SIG-M5 treated with dmso at 0.1 percent for 504 hours (cell line): Measurements from ENCODE around the gene KIAA0513.

Source experiments
- DNase-seq: peaks from one replicate; lab custom pipeline; 2025; ENCODE audit not compliant: unreplicated experiment; lab: John Stamatoyannopoulos, UW

The KIAA0513 gene, protein sequence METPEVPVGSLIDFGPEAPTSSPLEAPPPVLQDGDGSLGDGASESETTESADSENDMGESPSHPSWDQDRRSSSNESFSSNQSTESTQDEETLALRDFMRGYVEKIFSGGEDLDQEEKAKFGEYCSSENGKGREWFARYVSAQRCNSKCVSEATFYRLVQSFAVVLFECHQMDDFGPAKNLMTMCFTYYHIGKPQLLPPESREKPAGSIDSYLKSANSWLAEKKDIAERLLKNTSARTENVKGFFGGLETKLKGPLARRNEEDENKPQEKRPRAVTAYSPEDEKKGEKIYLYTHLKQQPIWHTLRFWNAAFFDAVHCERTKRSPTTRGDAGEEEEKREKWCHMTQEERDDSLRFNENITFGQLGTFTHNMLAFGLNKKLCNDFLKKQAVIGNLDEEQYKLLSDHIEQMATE

DNA sequence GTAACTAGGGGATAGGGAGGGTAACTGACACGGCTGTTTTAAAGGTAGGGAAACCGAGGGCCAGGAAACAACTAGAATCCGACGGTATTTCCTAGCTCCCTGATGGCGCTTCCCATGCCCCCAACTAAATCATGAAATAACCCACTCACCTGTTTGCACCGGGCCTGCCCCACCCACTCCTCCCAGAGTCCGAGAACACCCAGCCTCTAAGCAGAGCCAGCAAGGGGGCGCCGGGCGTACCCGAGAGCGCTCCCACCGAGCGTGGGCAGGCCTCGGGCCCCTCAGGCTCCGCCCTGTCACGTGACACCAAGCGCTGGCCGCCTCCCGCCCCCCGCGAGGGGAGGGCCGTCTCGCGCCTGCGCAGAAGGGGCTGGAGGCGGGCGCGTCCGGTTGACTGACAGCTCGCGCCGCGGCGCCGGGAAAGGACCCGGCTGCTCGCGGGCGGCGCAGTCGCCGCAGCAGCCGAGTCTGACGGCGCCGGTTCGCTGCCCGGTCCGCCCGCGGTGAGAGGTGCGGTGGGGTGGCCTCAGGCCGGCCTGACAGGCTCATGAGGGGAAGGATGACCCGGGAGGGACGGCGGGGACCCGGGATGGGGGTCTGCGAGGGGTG is at the start of gene KIAA0513:
TSS of gene KIAA0513 (plus strand) at position 447 of the 609 bp plus-strand sequence. CDS start 39,277 bp downstream, outside the sequence.
- peak; percentile 77 for DNase-seq

DNA sequence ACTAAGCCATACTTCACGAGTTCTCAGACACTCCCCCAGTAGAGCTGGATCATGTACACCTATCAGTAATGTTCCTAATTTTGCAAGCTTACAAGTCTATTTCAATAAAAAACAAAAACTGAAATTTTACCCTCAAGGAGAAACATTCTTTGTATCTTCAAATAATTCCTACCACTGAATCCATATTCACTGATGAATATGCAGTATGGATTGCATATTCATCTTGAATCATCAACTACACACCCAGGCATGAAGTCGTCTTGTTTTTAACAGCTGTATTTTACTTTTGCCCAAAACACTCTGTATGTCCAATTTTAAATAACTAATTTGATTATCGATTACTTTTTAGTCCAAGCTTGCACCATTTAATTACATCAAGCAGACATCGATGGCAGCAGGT is 48.1 kb upstream of the KIAA0513 start:
- DNase-seq: no peak

DNA sequence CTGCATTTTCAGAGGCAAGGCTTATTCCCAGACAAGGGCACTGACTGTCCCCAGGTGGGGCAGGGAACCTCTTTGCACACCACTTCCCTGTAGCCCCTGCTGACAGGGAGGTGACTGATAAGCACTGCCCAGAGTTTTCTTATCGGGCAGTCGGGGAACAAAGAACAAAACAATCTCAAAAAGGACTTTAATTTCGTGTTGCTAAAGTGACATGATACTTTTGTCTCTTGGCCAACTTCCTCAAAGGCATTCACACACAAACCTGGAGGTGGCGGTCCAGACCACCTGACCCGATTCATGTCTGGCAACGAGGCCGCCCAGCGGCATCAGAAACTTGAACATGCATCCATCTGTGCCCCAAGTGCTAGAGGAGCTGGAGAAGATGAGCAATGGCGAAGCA is 45.2 kb upstream of the KIAA0513 start:
- DNase-seq: no peak

DNA sequence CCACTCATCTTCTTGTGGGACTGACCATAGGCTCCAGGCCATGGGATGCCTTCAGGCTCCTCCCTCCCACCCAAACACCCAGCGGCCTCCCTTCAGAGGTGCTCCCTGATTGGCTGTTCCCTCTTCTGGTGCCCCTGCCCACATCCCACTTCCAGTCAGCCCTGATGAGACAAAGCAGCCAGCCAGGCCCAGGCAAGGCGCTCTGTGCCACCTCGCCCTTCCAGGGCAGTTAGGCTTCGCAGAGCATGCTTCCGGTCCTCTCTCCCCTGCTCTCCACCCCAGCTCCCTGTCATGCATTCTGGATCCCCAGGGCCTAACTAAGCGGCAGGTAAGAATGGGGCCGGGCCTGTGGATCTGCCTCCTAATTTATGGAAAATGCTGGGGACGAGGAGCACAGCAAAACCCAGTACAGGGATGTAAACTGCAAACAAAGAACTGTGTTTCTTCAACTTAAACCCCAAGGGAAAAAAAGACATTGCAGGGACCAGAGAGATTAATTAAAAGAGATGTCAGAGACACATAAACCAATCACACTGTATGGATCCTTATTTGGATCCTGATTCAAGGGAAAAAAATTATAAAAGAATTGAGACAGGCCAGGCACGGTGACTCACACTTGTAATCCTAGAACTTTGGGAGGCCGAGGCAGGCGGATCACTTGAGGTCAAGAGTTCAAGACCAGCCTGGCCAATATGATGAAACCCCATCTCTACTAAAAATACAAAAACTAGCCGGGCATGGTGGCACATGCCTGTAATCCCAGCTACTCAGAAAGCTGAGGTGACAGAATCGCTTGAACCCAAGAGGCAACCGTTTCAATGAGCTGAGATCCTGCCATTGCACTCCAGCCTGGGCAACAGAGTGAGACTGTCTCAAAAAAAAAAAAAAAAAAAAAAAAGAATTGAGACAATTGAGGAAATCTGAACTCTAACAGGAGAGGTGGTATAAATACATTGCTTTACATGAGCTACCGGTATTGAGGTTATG is 42.2 kb upstream of the KIAA0513 start:
- no peak for DNase-seq

DNA sequence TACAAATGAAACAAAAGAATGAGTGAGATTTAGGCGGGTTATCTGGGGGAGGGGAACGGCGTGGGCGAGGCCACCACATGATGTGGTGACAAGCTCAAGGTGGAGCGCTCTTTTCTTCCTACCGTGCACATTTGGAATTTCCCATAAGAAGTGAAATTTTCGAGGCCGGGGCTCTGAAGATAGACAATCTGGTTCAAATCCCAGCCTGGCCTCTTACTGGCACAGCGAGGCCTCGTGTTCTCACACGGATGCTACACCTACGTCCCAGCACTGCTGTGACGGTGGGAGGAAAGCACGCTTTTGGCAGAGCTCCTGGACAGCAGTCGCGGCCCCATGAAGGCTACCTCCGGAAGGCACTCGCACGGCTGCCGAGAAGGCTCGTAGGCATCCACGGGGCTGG is 41.5 kb upstream of the KIAA0513 start:
- DNase-seq: no peak

DNA sequence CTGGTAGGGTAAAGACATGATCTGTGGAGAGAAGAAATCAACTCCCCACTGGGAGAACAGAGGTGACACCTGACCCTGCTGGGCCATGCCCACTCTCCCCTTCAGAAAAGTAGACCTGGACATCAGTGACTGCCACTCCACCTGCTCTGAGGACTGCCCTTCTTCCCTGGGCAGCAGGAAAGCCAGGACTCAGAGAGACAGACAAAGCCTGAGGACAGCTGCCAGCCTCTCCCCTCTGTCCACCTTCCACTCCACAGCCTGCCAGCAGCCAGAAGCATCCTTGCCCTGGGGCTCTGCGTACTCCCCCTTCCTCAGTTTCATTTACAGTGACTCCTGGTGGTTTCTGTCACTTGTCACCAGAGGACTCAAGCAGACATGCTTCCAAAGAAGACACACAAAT is 40.7 kb upstream of the KIAA0513 start:
- no peak for DNase-seq

DNA sequence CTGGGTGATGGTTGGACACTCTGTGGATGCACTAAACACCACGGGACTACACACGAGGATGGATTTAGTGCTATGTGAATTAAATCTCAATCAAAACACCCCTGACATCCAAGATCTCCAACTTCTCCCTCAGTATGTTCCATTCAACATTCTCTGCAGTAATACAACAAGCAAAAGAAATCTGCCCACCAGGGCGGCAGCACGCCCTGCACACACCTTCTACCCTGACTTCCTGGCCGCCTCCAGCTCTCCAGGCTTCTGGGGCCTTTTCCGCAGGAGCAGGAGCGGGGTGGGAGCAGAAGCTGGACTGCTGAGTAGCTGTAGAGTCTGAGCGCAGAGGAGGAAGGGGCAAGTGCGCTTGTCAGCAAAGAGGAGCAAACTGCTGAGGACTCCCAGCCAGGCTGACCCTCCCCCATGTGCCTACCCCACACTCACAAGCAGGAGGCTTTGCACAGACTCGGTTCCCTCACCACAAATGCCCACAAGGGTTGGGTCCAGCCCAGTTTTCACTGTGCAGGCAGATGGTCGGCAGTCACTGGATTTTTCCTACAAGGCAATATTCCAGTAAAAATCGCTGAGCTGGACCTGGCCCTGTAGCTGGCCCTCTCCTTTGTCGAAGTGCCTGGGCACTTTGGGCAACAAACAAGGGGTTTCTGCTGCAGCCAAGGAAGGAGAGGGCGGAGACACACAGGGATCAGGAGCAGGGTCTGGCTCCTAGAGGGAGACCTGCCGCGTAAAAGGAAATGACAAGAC is 39.1 kb upstream of the KIAA0513 start:
- no peak for DNase-seq

DNA sequence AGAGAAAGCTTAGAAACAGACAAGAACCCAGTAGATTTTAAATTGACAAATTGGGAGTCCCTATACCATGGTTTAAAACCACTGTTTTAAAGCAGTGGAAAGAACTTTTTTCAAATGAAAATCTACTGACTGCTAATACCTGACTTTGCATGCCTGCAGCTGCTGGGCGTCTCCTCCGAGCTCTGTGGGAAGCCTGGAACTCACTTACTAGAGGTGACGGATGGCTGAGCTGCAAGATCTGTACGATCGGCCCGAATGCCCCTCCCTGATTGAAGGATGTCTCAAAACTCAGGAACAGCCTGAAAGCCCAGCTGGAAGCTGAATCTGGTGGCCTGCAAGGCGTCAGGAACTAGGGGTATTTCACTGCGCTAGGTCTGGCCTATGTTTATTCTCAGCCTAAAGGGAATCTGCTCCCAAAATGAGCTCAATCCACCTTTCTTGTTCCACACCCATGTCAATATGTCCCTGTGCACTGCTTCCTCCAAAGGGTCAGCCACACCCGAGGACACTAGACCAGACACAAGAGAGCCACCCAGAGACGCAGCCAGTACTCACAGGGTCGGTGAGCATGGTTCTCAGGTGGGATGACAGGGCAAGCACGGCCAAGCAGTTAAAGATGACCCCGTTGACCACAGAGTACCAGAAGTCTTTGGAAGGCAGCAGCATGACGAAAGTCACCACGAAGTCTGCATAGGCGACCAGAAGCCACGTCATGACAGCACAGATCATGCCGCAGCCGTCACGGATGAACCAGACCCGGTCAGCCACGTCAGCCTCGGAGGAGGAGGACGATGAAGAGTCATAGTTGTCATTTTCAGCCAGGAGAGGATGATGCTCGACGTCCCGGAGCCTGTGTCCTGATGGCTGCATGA is 37.6 kb upstream of the KIAA0513 start:
- no peak for DNase-seq

DNA sequence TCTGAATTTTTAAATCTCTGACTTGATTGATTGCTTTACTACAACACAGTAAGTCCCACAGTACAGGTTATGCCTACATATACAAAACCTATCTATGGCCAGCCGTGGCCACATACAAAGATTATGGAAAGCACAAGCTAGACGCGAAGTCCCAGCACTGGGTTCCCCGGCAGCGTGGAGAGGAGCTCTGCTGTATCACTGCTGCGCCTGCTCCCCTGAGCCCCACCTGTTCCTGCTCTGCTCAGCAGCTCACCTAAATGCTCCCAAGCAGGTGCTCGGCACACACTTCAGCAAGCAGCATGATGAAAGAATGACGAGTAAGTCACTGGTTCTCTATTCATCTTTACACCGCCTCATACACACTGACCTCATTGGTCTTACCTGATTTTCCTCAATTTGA is 36.8 kb upstream of the KIAA0513 start:
- DNase-seq: no peak

DNA sequence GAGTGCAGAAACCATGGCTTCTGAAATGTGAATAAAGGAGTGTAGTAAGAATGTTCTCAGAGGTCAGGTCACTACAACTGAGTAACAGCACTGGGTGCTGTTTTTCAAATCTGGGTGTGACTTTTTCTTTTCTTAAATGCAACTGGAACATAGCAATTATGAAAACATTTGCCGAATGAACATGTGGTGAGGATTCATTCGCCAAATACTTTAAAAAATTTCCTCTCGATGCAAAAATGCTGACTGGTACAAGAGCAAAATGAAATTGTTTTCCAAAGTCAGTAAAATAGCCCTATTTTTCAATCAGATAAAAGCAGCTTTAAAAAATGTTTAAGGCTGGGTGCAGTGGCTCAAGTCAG is 34.9 kb upstream of the KIAA0513 start:
- DNase-seq: no peak

DNA sequence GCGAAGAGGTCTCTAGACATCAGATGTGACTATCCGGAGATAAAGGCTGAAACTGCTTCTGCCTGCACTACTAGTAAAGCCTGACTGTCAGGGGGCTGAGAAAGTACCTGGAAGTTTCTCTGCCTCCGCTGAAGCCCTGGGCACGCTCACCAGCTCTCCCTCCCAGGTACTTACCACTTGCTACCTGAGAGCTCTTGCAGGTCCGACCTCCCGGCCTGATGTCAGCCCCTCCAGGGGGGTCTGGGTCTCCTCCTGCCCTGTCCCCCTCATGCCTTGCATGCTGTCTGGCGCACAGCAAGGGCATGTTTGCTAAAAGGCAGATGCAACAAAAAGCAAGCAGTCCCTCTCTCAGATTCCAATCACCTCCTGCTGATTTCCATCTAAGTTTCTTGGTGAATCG is 33.7 kb upstream of the KIAA0513 start:
- no peak for DNase-seq

DNA sequence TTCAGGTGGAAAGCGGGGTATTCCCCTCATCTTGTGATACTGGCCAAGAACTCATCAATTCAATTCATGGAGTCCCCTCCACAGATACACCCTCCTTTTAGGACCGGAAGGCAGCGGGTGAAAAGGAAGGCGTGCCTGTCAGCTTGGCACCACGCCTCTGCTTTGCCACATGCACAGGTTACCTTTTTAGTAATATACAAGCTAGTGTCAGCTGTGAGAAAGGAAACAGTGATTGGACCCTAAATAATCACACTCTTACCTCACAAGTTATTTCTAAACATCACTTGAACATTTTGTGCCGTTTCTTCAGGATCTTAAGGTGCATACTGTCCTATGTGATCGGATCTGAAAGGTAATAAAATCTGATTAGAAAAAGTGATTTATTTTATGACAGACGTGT is 31.9 kb upstream of the KIAA0513 start:
- DNase-seq: no peak

DNA sequence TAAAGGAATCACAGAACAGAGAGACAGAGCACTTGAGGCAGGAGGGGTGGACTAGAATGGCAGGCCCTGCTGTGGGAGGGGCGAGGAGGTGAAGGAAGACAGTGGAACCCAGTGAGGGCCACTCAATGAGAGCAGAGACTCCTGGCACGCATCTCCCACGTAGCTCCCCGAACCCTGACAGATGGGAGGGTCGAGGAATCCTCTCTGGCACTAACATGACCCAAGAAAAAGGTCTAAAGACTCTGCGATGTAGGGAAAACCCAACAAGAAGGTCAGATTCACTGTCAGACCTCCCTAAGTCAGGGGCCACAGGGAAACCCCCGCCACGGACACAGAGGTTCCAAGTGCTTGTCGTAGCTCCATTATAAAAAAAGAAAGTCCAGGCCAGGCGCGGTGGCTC is 31.2 kb upstream of the KIAA0513 start:
- DNase-seq: no peak

DNA sequence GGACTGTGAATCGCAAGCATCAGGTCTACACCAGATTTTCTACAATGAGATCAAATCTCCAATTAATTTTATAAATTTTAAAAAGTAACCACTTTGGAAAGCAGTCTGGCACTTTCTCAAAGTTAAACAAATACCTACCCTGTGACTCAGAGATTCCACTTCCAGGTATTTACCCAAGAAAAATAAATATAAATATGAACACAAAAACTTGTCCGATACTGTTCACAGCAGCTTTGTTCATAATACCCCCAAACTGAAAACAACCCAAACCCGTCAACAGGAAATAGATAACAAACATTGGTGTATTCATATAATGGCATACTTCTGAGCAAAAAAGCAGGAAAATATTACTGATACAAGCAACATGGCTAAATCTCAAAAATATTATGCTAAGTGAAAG is 28.4 kb upstream of the KIAA0513 start:
- DNase-seq: no peak

DNA sequence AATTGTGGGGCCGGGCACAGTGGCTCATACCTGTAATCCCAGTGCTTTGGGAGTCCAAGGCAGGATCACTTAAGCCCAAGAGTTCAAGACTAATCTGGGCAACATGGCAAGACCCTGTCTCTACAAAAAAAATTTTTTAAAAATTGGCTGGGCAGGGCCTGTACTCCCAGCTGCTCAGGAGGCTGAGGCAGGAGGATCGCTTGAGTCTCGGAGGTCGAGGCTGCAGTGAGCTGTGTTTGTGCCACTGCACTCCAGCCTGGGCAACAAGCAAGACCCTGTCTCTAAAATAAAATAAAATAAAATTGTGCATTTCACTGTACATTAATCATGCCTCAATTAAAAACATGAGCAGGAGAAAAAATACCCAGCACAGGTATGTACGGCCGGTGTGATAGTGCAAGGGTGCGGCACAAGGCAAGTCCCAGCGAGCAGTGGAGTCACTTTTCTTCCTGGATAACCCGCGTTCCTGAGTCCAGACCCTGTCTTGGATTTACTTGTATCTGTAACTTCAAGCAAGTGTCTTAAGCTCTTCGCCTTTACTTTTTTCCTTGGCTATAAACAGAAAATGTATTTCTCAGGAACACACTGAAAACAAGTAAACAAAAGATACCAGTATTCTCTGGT is 27.6 kb upstream of the KIAA0513 start:
- DNase-seq: no peak

DNA sequence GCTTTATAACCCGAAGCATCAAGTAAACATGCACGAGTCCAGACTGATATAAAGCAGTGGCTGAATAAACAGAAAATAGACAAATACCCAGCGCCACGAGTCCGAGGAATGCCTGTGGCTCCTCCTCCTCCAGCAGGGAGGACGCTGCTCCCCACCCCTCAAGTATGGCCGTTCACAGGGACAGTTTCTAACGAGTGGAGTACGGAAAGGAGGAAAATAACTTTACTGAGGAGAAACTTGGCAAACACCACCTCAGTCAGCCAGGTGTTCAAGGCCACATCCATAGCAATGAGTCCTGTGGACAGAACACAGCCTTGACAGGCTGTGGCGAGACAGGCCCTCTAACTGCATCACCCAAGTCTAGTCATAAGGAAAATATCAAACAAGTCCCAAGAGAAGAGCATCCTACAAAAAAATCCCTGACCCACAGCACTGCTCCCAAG is 25.5 kb upstream of the KIAA0513 start:
- no peak for DNase-seq

DNA sequence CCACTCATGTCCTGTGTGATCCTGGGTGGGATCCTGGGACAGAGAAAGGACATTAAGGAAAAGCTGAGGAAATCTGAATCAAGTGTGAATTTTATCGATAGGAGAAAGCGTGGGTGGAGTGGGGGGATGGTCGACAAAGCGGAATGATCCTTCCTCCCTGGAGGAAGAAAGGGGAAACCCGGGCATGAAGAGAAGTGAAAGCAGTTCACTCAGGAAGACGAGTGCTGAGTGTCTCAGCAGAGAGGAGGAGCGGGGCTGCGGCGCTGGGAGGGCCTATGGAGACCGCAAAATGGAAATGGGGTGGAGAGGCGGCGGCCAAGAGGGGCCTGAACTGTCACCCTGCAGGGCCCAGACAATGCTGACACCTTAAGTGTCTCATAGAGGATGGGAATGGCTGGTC is 25.0 kb upstream of the KIAA0513 start:
- DNase-seq: peak; percentile 42

DNA sequence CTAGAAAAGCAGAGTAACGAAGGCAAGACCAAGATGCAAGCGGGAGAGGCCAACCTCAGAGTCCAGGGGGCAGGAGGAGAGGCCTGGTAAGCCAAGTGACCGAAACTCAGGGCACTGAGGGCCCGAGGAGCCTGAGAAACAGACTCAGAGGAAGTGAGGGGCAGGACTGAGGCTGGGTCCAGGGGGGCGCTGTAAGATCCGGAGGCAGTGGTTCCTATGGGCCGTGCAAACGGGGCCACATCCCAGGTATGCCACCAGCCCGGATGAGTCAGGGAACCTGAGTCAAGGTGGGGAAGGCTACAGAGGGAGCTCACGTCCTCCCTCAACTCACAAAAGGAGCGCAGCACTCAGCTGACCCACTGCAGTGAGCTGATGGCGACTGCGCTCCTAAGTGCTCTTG is 24.5 kb upstream of the KIAA0513 start:
- DNase-seq: no peak
